K562 (cell line): ENCODE measurements around the gene CEP68. TPM values are rescaled to one million over a fixed set of nuclear protein-coding genes. Genes with fewer than 3 reads are reported as not detected.

Experiments
- CEBPB ChIP-seq: fragments of 450-650 bp; IDR thresholded peaks from 2 replicates; pipeline ENCODE4 v1.6.1; 2016; ENCODE audit warnings: missing genetic modification characterization, missing compliant biosample characterization
- CREB1 ChIP-seq, 2 experiments: sonication (generic) in 1 of 2; formaldehyde crosslinking in 1 of 2; IDR thresholded peaks; 2 replicates each; pipeline versions ENCODE4 v1.6.1 to v1.8.0; 2012 to 2022; ENCODE audit warnings: inconsistent platforms in 1 of 2, mild to moderate bottlenecking in 1 of 2, missing genetic modification reagents in 1 of 2, moderate library complexity in 1 of 2
- GTF2B ChIP-seq: IDR thresholded peaks from 2 replicates; pipeline ENCODE4 v1.6.1; 2011; ENCODE audit not compliant: insufficient read length; ENCODE audit errors: extremely low read depth
- LEF1 ChIP-seq: fragments of 450-650 bp; IDR thresholded peaks from 2 replicates; pipeline ENCODE4 v1.6.1; 2016; ENCODE audit warnings: mild to moderate bottlenecking
- MYNN ChIP-seq, 2 experiments: sonication (generic); formaldehyde crosslinking in 1 of 2; IDR thresholded peaks; 2 replicates each; pipeline versions ENCODE4 v1.5.0 to v1.6.1; 2016 to 2020; ENCODE audit warnings: antibody characterized with exemption in 1 of 2, missing genetic modification reagents in 1 of 2
- PYGO2 ChIP-seq: fragments of 450-650 bp; IDR thresholded peaks from 2 replicates; pipeline ENCODE4 v1.6.1; 2016; ENCODE audit warnings: mild to moderate bottlenecking, missing genetic modification characterization, moderate library complexity, missing compliant biosample characterization
- RAD21 ChIP-seq, 2 experiments: fragments of 250-450 bp in 1 of 2; fragments of 450-650 bp in 1 of 2; sonication (Bioruptor Pico) in 1 of 2; formaldehyde crosslinking in 1 of 2; IDR thresholded peaks in 1 of 2; conservative IDR thresholded peaks in 1 of 2; 2 replicates each; pipeline versions ENCODE4 v1.4.0 to v1.8.0; 2020 to 2022; ENCODE audit warnings: mild to moderate bottlenecking in 2 of 2, moderate library complexity in 1 of 2
- SRF ChIP-seq, 2 experiments: fragments of 250-450, 450-650 bp in 1 of 2; sonication (Bioruptor Pico) in 1 of 2; sonication (generic) in 1 of 2; formaldehyde crosslinking; IDR thresholded peaks; 2 replicates each; pipeline versions ENCODE4 v1.5.0 to v1.5.1; 2020 to 2022; ENCODE audit warnings: mild to moderate bottlenecking in 1 of 2, missing genetic modification reagents in 1 of 2
- TFAP4 ChIP-seq: sonication (generic); formaldehyde crosslinking; IDR thresholded peaks from 2 replicates; pipeline ENCODE4 v1.8.0; 2022; ENCODE audit warnings: missing genetic modification reagents, mild to moderate bottlenecking, moderate library complexity, borderline replicate concordance
- ZKSCAN1 ChIP-seq: fragments of 150-350 bp; IDR thresholded peaks from 2 replicates; pipeline ENCODE4 v1.6.1; 2016; ENCODE audit warnings: low read depth, low read length
- ZSCAN32 ChIP-seq: fragments of 450-650 bp; formaldehyde crosslinking; IDR thresholded peaks from 2 replicates; pipeline ENCODE4 v1.4.0; 2020; ENCODE audit warnings: mild to moderate bottlenecking, moderate library complexity
- polyA plus RNA-seq, 8 experiments: library from polyadenylated mRNA; depleted of rRNA in 4 of 8; stranded (reverse) in 5 of 8; unstranded in 3 of 8; fragments of >200 nt; fragmentation: Nextera tagmentation in 2 of 8; fragmentation: Illumina TruSeq in 1 of 8; extraction: Ambion mirVana in 2 of 8; extraction: Trizol in 1 of 8; gene quantifications; 2 replicates each; pipeline versions ENCODE4 v1.2.1 to v1.2.3, GENCODE V29; 2011 to 2014; ENCODE audit warnings: inconsistent platforms in 1 of 8, missing spikeins in 1 of 8
- total RNA-seq, 7 experiments: library from RNA; depleted of rRNA in 6 of 7; stranded (reverse); fragments of >200 nt in 6 of 7; fragmentation: Illumina TruSeq in 2 of 7; extraction: Trizol in 2 of 7; gene quantifications; 2 replicates each; pipeline versions ENCODE4 v1.2.1 to v1.2.3, GENCODE V29; 2011 to 2021; ENCODE audit warnings: low replicate concordance in 1 of 7
- TF ChIP-seq, protein P1 (sequence below): sonication (generic); formaldehyde crosslinking; IDR thresholded peaks from 2 replicates; pipeline ENCODE4 v1.8.0; 2023; ENCODE audit warnings: missing genetic modification reagents, mild to moderate bottlenecking, borderline replicate concordance

The CEP68 gene
- total and polyA plus RNA-seq, 9 of the 15 experiments (the other 6 are each of a cell fraction or from before 2014, with no cell fraction given) = 1.4 to 8.5 (median 5.2) TPM

DNA sequence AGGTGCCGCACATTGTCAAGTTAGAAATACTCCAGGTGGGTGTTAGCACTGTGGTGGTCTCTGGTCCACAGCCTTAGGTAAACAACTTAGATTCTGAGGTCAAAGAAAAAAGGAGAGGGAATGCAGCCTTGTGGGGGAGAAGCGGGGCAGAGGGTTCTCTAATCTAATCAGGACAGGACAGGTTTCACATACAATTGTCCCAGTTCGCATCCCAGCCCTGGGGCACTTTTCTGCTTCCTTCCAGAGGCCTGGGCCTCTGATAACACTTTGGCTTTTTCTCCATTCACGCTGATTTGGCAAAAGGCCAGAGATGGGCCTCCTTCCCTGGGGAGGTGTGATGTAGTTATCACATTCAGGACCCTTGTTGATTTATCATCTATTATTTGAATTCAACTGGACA is 34.5 kb upstream of the CEP68 start (continued):
- TF ChIP-seq SRF (CRISPR knock-in tag; IDR thresholded peaks at IDR 0.05) (no peak), LEF1 (peak; percentile 80), ZSCAN32 (CRISPR knock-in tag) (no peak), CREB1 (IDR thresholded peaks at IDR 0.05) (peak; percentile 40; the same call in 1 of the 2 replicates), CREB1 (CRISPR knock-in tag; IDR thresholded peaks at IDR 0.05) (no peak), MYNN (IDR thresholded peaks at IDR 0.05) (peak; percentile 55; the same call in 1 of the 2 replicates), MYNN (CRISPR knock-in tag; IDR thresholded peaks at IDR 0.05) (no peak), RAD21 (CRISPR knock-in tag; conservative IDR thresholded peaks at IDR 0.05 in 1 of 2, IDR thresholded peaks at IDR 0.05 in 1 of 2) (peak in 1 of 2 experiments; percentile 12; a peak in 1 of 4 replicates), ZKSCAN1 (no peak), GTF2B (no peak), TFAP4 (CRISPR knock-in tag) (peak; percentile 44; the same call in 1 of the 2 replicates), PYGO2 (tag) (peak; percentile 53; the same call in 1 of the 2 replicates), CEBPB (tag) (no peak)
- TF ChIP-seq, protein P1, sequence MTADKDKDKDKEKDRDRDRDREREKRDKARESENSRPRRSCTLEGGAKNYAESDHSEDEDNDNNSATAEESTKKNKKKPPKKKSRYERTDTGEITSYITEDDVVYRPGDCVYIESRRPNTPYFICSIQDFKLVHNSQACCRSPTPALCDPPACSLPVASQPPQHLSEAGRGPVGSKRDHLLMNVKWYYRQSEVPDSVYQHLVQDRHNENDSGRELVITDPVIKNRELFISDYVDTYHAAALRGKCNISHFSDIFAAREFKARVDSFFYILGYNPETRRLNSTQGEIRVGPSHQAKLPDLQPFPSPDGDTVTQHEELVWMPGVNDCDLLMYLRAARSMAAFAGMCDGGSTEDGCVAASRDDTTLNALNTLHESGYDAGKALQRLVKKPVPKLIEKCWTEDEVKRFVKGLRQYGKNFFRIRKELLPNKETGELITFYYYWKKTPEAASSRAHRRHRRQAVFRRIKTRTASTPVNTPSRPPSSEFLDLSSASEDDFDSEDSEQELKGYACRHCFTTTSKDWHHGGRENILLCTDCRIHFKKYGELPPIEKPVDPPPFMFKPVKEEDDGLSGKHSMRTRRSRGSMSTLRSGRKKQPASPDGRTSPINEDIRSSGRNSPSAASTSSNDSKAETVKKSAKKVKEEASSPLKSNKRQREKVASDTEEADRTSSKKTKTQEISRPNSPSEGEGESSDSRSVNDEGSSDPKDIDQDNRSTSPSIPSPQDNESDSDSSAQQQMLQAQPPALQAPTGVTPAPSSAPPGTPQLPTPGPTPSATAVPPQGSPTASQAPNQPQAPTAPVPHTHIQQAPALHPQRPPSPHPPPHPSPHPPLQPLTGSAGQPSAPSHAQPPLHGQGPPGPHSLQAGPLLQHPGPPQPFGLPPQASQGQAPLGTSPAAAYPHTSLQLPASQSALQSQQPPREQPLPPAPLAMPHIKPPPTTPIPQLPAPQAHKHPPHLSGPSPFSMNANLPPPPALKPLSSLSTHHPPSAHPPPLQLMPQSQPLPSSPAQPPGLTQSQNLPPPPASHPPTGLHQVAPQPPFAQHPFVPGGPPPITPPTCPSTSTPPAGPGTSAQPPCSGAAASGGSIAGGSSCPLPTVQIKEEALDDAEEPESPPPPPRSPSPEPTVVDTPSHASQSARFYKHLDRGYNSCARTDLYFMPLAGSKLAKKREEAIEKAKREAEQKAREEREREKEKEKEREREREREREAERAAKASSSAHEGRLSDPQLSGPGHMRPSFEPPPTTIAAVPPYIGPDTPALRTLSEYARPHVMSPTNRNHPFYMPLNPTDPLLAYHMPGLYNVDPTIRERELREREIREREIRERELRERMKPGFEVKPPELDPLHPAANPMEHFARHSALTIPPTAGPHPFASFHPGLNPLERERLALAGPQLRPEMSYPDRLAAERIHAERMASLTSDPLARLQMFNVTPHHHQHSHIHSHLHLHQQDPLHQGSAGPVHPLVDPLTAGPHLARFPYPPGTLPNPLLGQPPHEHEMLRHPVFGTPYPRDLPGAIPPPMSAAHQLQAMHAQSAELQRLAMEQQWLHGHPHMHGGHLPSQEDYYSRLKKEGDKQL (CRISPR knock-in tag) = no peak
